CD14-positive monocyte (primary cell): ENCODE measurements around the gene ST7. TPM values are rescaled to one million over a fixed set of nuclear protein-coding genes. Genes with fewer than 3 reads are reported as not detected.
A peak's percentile ranks its signal among the peaks of the same experiment; 100 is the strongest.

Source experiments
- DNase-seq, 3 donors: peaks; one replicate each; pipeline ENCODE4 v3.0.0-alpha.2; 2011 to 2022
- H2AFZ ChIP-seq: 2 replicates; pipeline ENCODE4 v1.6.0; 2012; ENCODE audit warnings: mild to moderate bottlenecking, low read depth, low read length, inconsistent platforms; ENCODE audit not compliant: insufficient read depth, poor library complexity, severe bottlenecking
- H3K27ac ChIP-seq, 2 donors: 1 replicate in 1 of 2; 2 replicates in 1 of 2; pipeline ENCODE4 v1.5.1; 2012 to 2013; ENCODE audit warnings: low read length in 2 of 2, control low read depth in 1 of 2, inconsistent platforms in 1 of 2, low read depth in 1 of 2, mild to moderate bottlenecking in 1 of 2
- H3K27me3 ChIP-seq, 2 donors: one replicate each; pipeline versions ENCODE4 v1.6.0 to v1.6.1; 2011 to 2013; ENCODE audit warnings: low read length in 2 of 2; ENCODE audit not compliant: control insufficient read depth in 2 of 2, insufficient read depth in 2 of 2
- H3K36me3 ChIP-seq, 2 donors: replicated peaks in 1 of 2; 1 replicate in 1 of 2; 2 replicates in 1 of 2; pipeline versions ENCODE4 v1.5.1 to v1.6.1; 2012 to 2013; ENCODE audit warnings: low read length in 2 of 2, control low read depth in 1 of 2, inconsistent platforms in 1 of 2, mild to moderate bottlenecking in 1 of 2; ENCODE audit not compliant: insufficient read depth in 2 of 2, control insufficient read depth in 1 of 2
- H3K4me1 ChIP-seq, 2 donors: 1 replicate in 1 of 2; 2 replicates in 1 of 2; pipeline versions ENCODE4 v1.5.1 to v1.6.1; 2012 to 2013; ENCODE audit warnings: low read length in 2 of 2, control low read depth in 1 of 2, inconsistent platforms in 1 of 2, mild to moderate bottlenecking in 1 of 2, moderate library complexity in 1 of 2; ENCODE audit not compliant: insufficient read depth in 2 of 2, control insufficient read depth in 1 of 2
- H3K4me2 ChIP-seq: replicated peaks from 2 replicates; pipeline ENCODE3; 2012; ENCODE audit warnings: low read length, moderate library complexity, mild to moderate bottlenecking; ENCODE audit not compliant: poor library complexity, severe bottlenecking; ENCODE audit errors: extremely low read depth
- H3K4me3 ChIP-seq, 3 experiments: fragments of 200-600 bp in 1 of 3; sonication (generic) in 1 of 3; replicated peaks in 1 of 3; 1 replicate in 2 of 3; 2 replicates in 1 of 3; pipeline ENCODE4 v1.5.1; 2011 to 2013; ENCODE audit warnings: low read length in 3 of 3, mild to moderate bottlenecking in 3 of 3, control low read depth in 2 of 3, low read depth in 2 of 3, inconsistent platforms in 1 of 3, moderate library complexity in 1 of 3
- H3K79me2 ChIP-seq: 2 replicates; pipeline ENCODE4 v1.6.0; 2012; ENCODE audit warnings: mild to moderate bottlenecking, control low read depth, inconsistent platforms, low read length, moderate library complexity; ENCODE audit not compliant: insufficient read depth
- H3K9ac ChIP-seq: 2 replicates; pipeline ENCODE4 v1.6.0; 2017; ENCODE audit warnings: low read length, mild to moderate bottlenecking; ENCODE audit not compliant: insufficient read depth, poor library complexity, severe bottlenecking
- H3K9me3 ChIP-seq, 2 donors: replicated peaks in 1 of 2; 1 replicate in 1 of 2; 2 replicates in 1 of 2; pipeline versions ENCODE4 v1.5.1 to v1.6.1; 2012 to 2013; ENCODE audit warnings: low read length in 2 of 2, control low read depth in 1 of 2; ENCODE audit not compliant: control insufficient read depth in 1 of 2, insufficient read depth in 1 of 2
- H4K20me1 ChIP-seq: 2 replicates; pipeline ENCODE4 v1.6.0; 2012; ENCODE audit warnings: mild to moderate bottlenecking, low read length, control low read depth, moderate library complexity; ENCODE audit not compliant: insufficient read depth
- H3K27ac Mint-ChIP-seq, 7 donors: one replicate each; pipeline ENCODE4 v1.8.0; 2020; ENCODE audit warnings: mild to moderate bottlenecking in 7 of 7, mixed read lengths in 7 of 7, moderate library complexity in 6 of 7, inconsistent platforms in 2 of 7
- H3K27me3 Mint-ChIP-seq, 3 donors: one replicate each; pipeline ENCODE4 v1.8.0; 2021 to 2022; ENCODE audit warnings: low read depth in 3 of 3, mild to moderate bottlenecking in 3 of 3, mixed read lengths in 3 of 3, moderate library complexity in 3 of 3, inconsistent platforms in 1 of 3
- H3K36me3 Mint-ChIP-seq, 2 donors: one replicate each; pipeline ENCODE4 v1.8.0; 2020; ENCODE audit warnings: mixed read lengths in 2 of 2, inconsistent platforms in 1 of 2, mild to moderate bottlenecking in 1 of 2
- H3K4me1 Mint-ChIP-seq: one replicate; pipeline ENCODE4 v1.8.0; 2020; ENCODE audit warnings: mild to moderate bottlenecking, mixed read lengths
- H3K4me3 Mint-ChIP-seq, 2 donors: one replicate each; pipeline ENCODE4 v1.8.0; 2020; ENCODE audit warnings: mild to moderate bottlenecking in 2 of 2, mixed read lengths in 2 of 2, moderate library complexity in 1 of 2
- H3K9me3 Mint-ChIP-seq, 7 donors: one replicate each; pipeline ENCODE4 v1.8.0; 2020 to 2022; ENCODE audit warnings: mixed read lengths in 7 of 7, mild to moderate bottlenecking in 6 of 7, moderate library complexity in 6 of 7, inconsistent platforms in 2 of 7
- WGBS: methylation state at CpG from one replicate; pipeline ENCODE4 v1.1.5; 2013; ENCODE audit warnings: missing lambda C conversion rate; ENCODE audit not compliant: insufficient coverage; 5-methylcytosine and 5-hydroxymethylcytosine counted together
- intact Hi-C, 2 donors: fragments of 100-400 bp; cut with micrococcal nuclease; formaldehyde crosslinking; loops; one replicate each; pipeline versions ENCODE4 v1.15.0 to v1.15.1; 2023
- polyA plus RNA-seq, 3 donors: library from polyadenylated mRNA; depleted of rRNA in 1 of 3; unstranded in 2 of 3; stranded (reverse) in 1 of 3; fragments of 300-500 nt in 2 of 3; fragments of >200 nt in 1 of 3; fragmentation: Illumina TruSeq in 2 of 3; gene quantifications; 1 replicate in 2 of 3; 2 replicates in 1 of 3; pipeline ENCODE4 v1.2.3, GENCODE V29; 2012 to 2021
- TF ChIP-seq, protein P1 (sequence below): fragments of 200-600 bp; IDR thresholded peaks from one replicate; pipeline ENCODE4 v1.8.0; 2022; ENCODE audit warnings: antibody characterized with exemption, mild to moderate bottlenecking

ST7 gene
- polyA plus RNA-seq, 3 donors: 3.6 to 5.5 (median 4.1) TPM

DNA sequence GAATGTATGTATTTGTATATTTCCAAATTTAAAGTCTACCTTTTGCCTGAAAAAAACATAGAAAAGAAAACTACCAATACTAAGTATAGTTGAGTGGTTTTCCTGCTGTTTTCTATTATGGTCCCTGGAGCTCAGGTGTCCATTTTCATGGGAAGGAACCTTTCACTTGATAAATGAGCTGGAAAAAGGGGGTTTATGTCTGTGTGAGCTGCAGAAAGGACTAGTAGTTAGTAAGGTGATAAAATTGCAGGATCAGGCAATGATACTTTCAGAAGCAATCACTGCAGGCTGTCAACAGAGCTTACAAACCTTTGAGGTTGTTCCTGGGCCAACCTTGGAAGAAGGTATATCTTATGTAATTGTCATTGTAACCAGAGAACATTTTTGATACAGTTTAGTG is 48.0 kb downstream of the ST7 start:
- H3K79me2 ChIP-seq: no peaks in the 10 kb centered on the region
- no peak overlapping the region for H2AFZ ChIP-seq
- H3K9me3 ChIP-seq: peaks cover 0 to 7% of the 10 kb centered on the region in 2 donors
- H3K27ac Mint-ChIP-seq: peak overlapping the region in 1 of 7 donors; percentile 13
- peaks cover 0 to 5% of the 10 kb centered on the region in 2 donors for H3K36me3 Mint-ChIP-seq
- H3K4me3 Mint-ChIP-seq: no peak overlapping the region
- no peak overlapping the region for H3K4me2 ChIP-seq
- intact Hi-C loops: no loop called here
- DNase-seq: no peak
- TF ChIP-seq, protein P1, sequence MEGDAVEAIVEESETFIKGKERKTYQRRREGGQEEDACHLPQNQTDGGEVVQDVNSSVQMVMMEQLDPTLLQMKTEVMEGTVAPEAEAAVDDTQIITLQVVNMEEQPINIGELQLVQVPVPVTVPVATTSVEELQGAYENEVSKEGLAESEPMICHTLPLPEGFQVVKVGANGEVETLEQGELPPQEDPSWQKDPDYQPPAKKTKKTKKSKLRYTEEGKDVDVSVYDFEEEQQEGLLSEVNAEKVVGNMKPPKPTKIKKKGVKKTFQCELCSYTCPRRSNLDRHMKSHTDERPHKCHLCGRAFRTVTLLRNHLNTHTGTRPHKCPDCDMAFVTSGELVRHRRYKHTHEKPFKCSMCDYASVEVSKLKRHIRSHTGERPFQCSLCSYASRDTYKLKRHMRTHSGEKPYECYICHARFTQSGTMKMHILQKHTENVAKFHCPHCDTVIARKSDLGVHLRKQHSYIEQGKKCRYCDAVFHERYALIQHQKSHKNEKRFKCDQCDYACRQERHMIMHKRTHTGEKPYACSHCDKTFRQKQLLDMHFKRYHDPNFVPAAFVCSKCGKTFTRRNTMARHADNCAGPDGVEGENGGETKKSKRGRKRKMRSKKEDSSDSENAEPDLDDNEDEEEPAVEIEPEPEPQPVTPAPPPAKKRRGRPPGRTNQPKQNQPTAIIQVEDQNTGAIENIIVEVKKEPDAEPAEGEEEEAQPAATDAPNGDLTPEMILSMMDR: no peak
- no peaks in the 10 kb centered on the region for H4K20me1 ChIP-seq
- H3K9me3 Mint-ChIP-seq: peaks cover 0 to 9% (median 6%) of the 10 kb centered on the region in 7 donors
- H3K4me1 ChIP-seq: no peaks in the 10 kb centered on the region
- H3K27me3 Mint-ChIP-seq: no peaks in the 10 kb centered on the region
- H3K4me3 ChIP-seq: no peak overlapping the region
- no peak overlapping the region for H3K27ac ChIP-seq
- H3K27me3 ChIP-seq: no peaks in the 10 kb centered on the region
- H3K4me1 Mint-ChIP-seq: no peaks in the 10 kb centered on the region
- H3K36me3 ChIP-seq: no peaks in the 10 kb centered on the region
- H3K9ac ChIP-seq: no peak overlapping the region

DNA sequence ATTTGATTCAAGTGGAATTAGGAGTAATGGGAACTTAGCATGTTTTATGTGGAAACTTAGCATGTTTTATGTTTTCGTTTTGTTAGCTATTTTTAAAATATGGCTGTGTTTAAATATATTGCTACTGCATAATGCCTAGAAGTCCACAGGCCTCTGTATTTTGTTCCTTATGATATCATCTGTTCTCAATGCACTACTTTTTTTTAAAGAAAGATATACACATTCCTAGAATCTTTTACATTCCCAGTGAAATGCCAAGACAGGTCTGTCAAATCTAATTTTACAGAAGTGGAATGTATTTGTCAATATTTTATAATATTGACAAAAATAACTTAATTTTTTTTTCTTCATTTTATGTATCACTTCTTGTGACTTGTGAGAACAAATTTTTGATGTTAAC is 51.6 kb downstream of the ST7 start:
- H4K20me1 ChIP-seq: no peaks in the 10 kb centered on the region
- H3K4me1 Mint-ChIP-seq: peaks cover 30% of the 10 kb centered on the region
- no peaks in the 10 kb centered on the region for H3K79me2 ChIP-seq
- no peaks in the 10 kb centered on the region for H3K27me3 ChIP-seq
- H3K9me3 ChIP-seq: no peaks in the 10 kb centered on the region
- peaks cover 0 to under 1% (median 0%) of the 10 kb centered on the region in 3 donors for H3K27me3 Mint-ChIP-seq
- no peaks in the 10 kb centered on the region for H3K36me3 ChIP-seq
- H3K27ac Mint-ChIP-seq: no peak overlapping the region
- DNase-seq: no peak
- H2AFZ ChIP-seq: no peak overlapping the region
- no peak overlapping the region for H3K9ac ChIP-seq
- peaks cover 21 to 26% of the 10 kb centered on the region in 2 donors for H3K4me1 ChIP-seq
- WGBS: no CpG with 5 or more reads among the region's 1 CpG
- H3K4me3 Mint-ChIP-seq: no peak overlapping the region
- no peaks in the 10 kb centered on the region for H3K36me3 Mint-ChIP-seq
- H3K4me2 ChIP-seq: no peak overlapping the region
- TF ChIP-seq, protein P1: no peak
- H3K27ac ChIP-seq: no peak overlapping the region
- no peak overlapping the region for H3K4me3 ChIP-seq
- peaks cover 0 to 1% (median 0%) of the 10 kb centered on the region in 7 donors for H3K9me3 Mint-ChIP-seq
- intact Hi-C loops: no loop called here
